Osteocyte (in vitro differentiated cells): Measurements from ENCODE around the gene RNF217. TPM values are rescaled to one million over a fixed set of nuclear protein-coding genes. Genes with fewer than 3 reads are reported as not detected.

Experiments
- DNase-seq: peaks from one replicate; pipeline ENCODE4 v3.0.0; 2021; ENCODE audit warnings: mixed read lengths; ENCODE audit not compliant: unreplicated experiment; ENCODE audit errors: extremely low spot score
- H3K27ac Mint-ChIP-seq: one replicate; pipeline ENCODE4 v1.8.0; 2021; ENCODE audit warnings: mild to moderate bottlenecking, mixed read lengths; ENCODE audit not compliant: unreplicated experiment
- H3K27me3 Mint-ChIP-seq: one replicate; pipeline ENCODE4 v1.8.0; 2021; ENCODE audit warnings: mixed read lengths; ENCODE audit not compliant: unreplicated experiment
- H3K36me3 Mint-ChIP-seq: one replicate; pipeline ENCODE4 v1.8.0; 2021; ENCODE audit warnings: mixed read lengths; ENCODE audit not compliant: unreplicated experiment
- H3K4me1 Mint-ChIP-seq: one replicate; pipeline ENCODE4 v1.8.0; 2021; ENCODE audit warnings: mixed read lengths; ENCODE audit not compliant: unreplicated experiment
- H3K4me3 Mint-ChIP-seq: one replicate; pipeline ENCODE4 v1.8.0; 2021; ENCODE audit warnings: mild to moderate bottlenecking, moderate library complexity, mixed read lengths; ENCODE audit not compliant: unreplicated experiment
- H3K9me3 Mint-ChIP-seq: one replicate; pipeline ENCODE4 v1.8.0; 2021; ENCODE audit warnings: mixed read lengths; ENCODE audit not compliant: unreplicated experiment
- CTCF ChIP-seq: fragments of 200-600 bp; sonication (generic); IDR thresholded peaks from 2 replicates; pipeline ENCODE4 v1.5.0; 2021; ENCODE audit warnings: antibody characterized with exemption, mild to moderate bottlenecking, moderate library complexity
- total RNA-seq: library from RNA; stranded (reverse); gene quantifications from 2 replicates; pipeline ENCODE4 v1.2.1, GENCODE V29; 2021

Gene RNF217
- total RNA-seq, 1 donor from 2014 or later = 75.7 TPM

DNA sequence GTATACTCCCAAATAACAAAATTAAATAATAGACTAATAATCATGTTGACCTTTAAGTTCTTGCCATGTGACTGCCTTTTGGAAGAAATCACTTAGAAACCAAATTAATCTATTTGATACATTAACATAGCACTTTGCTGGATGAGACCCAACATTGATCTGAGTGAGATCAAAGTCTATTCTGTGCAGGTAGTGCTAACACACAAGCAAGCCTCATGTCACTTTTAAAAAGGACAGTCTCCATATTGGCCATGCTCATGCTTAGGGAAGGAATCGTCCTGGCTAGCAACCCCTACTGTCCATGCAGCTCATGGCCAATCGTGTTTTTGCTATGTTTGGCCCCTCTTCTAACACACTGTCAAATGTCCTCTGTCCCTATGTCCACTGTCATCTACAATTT, 35.8 kb upstream of the RNF217 start:
- Mint-ChIP-seq H3K27me3 (no peaks in the 10 kb centered on the region), H3K4me1 (peaks cover 7% of the 10 kb centered on the region), H3K4me3 (no peak overlapping the region), H3K27ac (no peak overlapping the region), H3K36me3 (peaks cover under 1% of the 10 kb centered on the region), H3K9me3 (peaks cover 2% of the 10 kb centered on the region)
- DNase-seq = no peak
- TF ChIP-seq CTCF = no peak

DNA sequence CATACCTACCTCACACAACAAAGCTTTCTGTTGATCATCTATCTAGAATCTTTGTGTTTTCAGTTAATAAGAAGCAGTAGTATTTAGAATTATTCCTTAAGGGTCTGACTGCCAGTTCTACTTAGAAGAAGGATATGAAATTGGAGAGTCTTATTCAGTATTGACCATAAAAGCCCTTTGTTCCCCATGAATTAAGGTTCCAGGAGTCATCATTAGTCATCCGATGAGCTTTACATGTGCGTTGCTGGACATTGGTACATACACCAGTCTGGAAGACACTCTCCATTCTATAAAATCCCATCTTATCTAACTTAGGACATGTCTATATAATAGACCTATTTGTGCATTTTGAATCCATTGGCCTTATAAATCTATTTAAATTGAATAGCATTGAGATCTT, 34.4 kb upstream of the RNF217 start:
- no peak for TF ChIP-seq CTCF
- no peak overlapping the region for H3K27ac Mint-ChIP-seq
- H3K4me1 Mint-ChIP-seq = peaks cover 7% of the 10 kb centered on the region
- H3K27me3 Mint-ChIP-seq = no peaks in the 10 kb centered on the region
- no peaks in the 10 kb centered on the region for H3K9me3 Mint-ChIP-seq
- no peaks in the 10 kb centered on the region for H3K36me3 Mint-ChIP-seq
- DNase-seq = no peak
- no peak overlapping the region for H3K4me3 Mint-ChIP-seq

- no peak for DNase-seq
- no peak overlapping the region for H3K4me3 Mint-ChIP-seq
Observed at GRCh38 chr6:124928851-124929250, 33.4 kb upstream of the RNF217 start.

GRCh38 chr6:124937645-124938044, 24.6 kb upstream of the RNF217 start:
- no peak for DNase-seq
- H3K36me3 Mint-ChIP-seq = peaks cover 4% of the 10 kb centered on the region
- H3K4me1 Mint-ChIP-seq = no peaks in the 10 kb centered on the region
- H3K27ac Mint-ChIP-seq = no peak overlapping the region
- no peak for TF ChIP-seq CTCF
- H3K27me3 Mint-ChIP-seq = no peaks in the 10 kb centered on the region
- no peak overlapping the region for H3K4me3 Mint-ChIP-seq
- no peaks in the 10 kb centered on the region for H3K9me3 Mint-ChIP-seq

More at GRCh38 chr6:124928851-124929250, 33.4 kb upstream of the RNF217 start:
- Mint-ChIP-seq H3K9me3 (no peaks in the 10 kb centered on the region), H3K4me1 (peaks cover 7% of the 10 kb centered on the region), H3K36me3 (no peaks in the 10 kb centered on the region), H3K27me3 (no peaks in the 10 kb centered on the region), H3K27ac (no peak overlapping the region)
- no peak for TF ChIP-seq CTCF

DNA sequence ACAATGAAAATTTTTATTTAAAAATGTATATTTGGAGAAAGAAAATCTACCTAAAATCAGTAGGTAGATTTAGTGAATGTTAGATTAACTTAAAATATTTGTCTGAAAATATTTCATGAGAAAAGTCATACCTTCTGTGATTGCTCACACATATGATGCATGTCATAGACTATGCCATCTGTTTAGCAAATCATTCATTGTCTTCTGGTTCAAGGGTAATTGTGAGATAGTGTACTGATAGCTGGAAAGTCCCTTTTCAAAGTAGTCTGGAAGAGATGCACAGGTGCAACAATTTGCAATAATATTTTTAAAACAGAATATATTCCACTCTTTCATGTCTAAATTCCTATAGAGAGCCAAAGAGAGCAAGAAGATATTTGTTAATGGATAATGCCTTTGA, 21.0 kb upstream of the RNF217 start:
- Mint-ChIP-seq H3K27ac (no peak overlapping the region), H3K4me1 (no peaks in the 10 kb centered on the region), H3K9me3 (peaks cover 18% of the 10 kb centered on the region), H3K27me3 (no peaks in the 10 kb centered on the region), H3K36me3 (peaks cover 14% of the 10 kb centered on the region), H3K4me3 (no peak overlapping the region)
- DNase-seq = no peak
- TF ChIP-seq CTCF = no peak
